OCI-M2 (cell line): ENCODE measurements around the gene WAS.
"Not testable (repeated sequence)": the region's sequence is repeated elsewhere in the genome, so short reads cannot be mapped to it uniquely, and the experiment has no call there.

Source experiments
- DNase-seq: peaks from one replicate; lab custom pipeline; 2025; ENCODE audit not compliant: unreplicated experiment; lab: John Stamatoyannopoulos, UW

WAS gene

GRCh38 chrX:48683411-48683982 lies at the start of gene WAS:
WAS (plus strand) TSS chrX:48683799; CDS start chrX:48683854, 55 bp downstream.
- no peak for DNase-seq

DNA sequence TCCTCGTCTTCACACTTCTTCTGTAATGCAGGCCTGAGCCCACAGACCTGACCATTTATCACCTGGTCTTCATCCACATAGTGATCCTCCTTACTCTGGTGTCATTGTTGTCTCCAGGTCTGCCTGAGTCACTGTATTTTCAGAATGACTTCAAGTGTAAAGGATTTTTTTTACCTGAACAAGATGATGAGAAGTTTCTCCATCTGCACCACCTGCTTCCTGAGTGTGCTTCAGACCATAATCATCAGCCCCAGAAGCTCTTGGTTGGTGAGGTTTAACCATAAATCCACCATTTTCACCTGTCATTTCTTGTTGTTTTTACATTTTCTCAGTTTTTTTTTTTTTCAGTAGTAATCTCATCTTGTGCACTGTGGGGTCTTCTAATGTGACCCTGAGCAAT lies 47.3 kb upstream of the WAS start:
- no peak for DNase-seq

- no peak for DNase-seq
Measured at GRCh38 chrX:48636776-48637175, 46.8 kb upstream of the WAS start.

GRCh38 chrX:48645669-48646068 lies 37.9 kb upstream of the WAS start:
- DNase-seq: no peak

- DNase-seq: no peak
Measured at GRCh38 chrX:48648336-48648751, 35.3 kb upstream of the WAS start.

DNA sequence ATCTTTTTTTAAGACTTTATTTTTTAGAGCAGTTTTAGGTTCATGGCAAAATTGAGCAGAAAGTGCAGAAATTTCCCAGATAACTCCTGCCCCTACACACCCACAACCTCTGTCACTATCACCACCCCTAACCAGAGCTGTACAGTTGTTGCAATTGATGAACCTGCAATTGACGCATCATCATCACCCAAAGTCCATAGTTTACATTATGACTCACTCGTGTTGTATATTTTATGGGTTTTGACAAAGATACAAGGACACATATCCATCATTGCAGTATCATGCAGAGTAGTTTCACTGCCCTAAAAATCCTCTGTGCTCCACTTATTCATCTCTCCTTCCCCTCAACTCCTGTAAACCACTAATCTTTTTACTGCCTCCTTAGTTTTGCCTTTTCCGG lies 34.5 kb upstream of the WAS start:
- DNase-seq: no peak

- not testable (repeated sequence) for DNase-seq
Measured at GRCh38 chrX:48652055-48652579, 31.5 kb upstream of the WAS start.

DNA sequence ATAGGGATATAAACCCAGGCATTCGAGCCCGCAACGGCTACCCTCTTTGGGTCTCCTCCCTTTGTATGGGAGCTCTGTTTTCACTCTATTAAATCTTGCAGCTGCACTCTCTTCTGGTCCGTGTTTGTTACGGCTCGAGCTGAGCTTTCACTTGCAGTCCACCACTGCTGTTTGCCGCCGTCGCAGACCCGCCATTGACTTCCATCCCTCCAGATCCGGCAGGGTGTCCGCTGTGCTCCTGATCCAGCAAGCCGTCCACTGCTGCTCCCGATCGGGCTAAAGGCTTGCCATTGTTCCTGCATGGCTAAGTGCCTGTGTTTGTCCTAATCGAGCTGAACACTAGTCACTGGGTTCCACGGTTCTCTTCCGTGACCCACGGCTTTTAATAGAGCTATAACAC lies 28.9 kb upstream of the WAS start:
- not testable (repeated sequence) for DNase-seq

GRCh38 chrX:48659686-48660085 lies 23.9 kb upstream of the WAS start:
- not testable (repeated sequence) for DNase-seq

- DNase-seq: no peak
Measured at GRCh38 chrX:48663241-48663640, 20.4 kb upstream of the WAS start.

DNA sequence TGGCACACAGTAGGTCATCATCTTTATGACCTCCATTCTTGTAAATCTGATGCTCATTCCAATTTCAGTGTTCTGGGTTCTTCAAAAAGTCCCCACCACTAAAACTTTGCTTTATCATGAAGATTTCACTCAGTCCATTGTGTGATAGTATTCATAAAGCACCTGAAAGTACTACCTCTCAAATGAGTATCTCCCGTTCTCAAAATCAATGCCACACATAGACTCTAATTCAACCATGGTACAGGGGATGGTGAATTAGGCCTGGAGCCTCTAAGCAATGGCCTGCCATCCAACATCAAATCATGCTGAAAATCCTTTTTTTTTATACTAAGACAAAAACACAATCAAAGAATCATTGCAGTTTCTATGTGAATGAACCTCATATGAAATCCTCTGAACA lies 19.4 kb upstream of the WAS start:
- DNase-seq: no peak

GRCh38 chrX:48665991-48666390 lies 17.6 kb upstream of the WAS start:
- DNase-seq: no peak

DNA sequence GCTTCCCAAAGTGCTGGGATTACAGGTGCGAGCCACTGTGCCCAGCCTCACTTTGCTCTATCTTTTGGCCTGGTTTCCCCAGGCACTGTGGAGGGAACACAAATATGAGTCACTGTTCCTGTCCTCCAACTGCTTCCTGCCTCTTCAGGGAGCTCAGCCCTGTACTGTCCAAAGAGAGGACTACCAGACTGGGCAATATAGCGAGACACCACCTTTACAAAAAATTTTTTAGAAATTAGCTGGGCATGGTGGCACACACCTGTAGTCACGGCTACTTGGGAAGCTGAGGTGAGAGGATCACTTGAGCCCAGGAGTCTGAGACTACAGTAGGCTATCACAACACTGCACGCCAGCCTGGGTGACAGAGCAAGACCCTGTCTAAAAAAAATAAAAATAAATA lies 16.9 kb upstream of the WAS start:
- no peak for DNase-seq

- no peak for DNase-seq
Measured at GRCh38 chrX:48667509-48667908, 16.1 kb upstream of the WAS start.

GRCh38 chrX:48668187-48668586 lies 15.4 kb upstream of the WAS start:
- not testable (repeated sequence) for DNase-seq

GRCh38 chrX:48676106-48676892 lies 7.3 kb upstream of the WAS start:
- DNase-seq: peak; percentile 50

DNA sequence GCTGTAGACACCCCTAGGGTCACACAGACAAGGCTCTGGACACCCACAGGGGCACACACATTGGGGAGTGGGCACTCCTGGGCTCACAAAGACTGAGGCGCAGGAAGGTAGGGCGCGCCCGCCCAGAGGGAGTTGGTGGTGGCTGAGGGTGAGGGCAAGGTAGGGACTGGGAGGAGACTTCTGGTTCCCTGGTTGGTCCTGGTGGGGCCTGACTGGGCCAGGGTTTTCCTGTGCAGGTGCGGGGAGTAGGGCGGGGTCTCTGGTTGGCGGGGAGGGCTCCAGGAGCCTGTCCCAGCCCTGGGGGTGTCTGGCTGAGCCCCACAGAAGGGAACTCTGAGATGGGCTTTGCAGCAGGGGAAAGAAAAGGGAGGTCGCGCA lies 6.7 kb upstream of the WAS start:
- DNase-seq: no peak

DNA sequence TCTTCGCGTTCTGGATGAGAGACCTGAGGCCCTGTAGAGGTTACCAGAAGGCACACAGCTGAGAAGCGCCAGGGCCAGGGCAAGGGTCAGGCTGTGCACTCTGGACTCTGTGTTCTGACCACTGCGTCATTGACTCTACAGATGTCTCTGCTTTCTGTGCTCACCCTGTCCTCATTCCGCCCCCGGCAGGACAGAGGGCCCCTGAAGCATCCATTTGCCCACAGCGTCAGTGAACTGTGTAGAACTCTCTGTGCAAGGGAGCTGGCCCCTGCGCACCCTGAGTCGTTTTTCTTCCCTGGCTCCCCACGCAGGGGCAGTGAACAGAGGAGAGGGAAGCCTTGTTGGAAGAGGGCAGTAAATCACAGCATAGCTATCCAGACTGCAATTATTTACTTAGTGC lies 6.1 kb upstream of the WAS start:
- no peak for DNase-seq

DNA sequence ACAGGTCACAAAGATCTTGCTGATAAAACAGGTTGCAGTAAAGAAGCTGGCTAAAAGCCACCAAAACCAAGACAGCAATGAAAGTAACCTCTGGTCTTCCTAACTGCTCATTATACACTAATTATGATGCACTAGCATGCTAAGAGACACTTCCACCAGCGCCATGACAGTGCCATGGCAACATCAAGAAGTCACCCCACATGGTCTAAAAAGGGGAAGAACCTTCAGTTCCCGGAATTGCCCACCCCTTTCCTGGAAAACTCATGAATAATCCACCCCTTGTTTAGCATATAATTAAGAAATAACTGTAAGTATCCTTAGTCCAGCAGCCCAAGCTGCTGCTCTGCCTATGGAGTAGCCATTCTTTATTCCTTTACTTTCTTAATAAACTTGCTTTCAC lies 3.1 kb upstream of the WAS start:
- not testable (repeated sequence) for DNase-seq

GRCh38 chrX:48680925-48681324 lies 2.7 kb upstream of the WAS start:
- DNase-seq: not testable (repeated sequence)

GRCh38 chrX:48681539-48682183 lies 1.9 kb upstream of the WAS start:
- DNase-seq: no peak

- DNase-seq: not testable (repeated sequence)
Measured at GRCh38 chrX:48682795-48683194, 804 bp upstream of the WAS start.
